Right atrium auricular region (tissue), 2 donors: ENCODE measurements around the gene DNAJC2. TPM values are rescaled to one million over a fixed set of nuclear protein-coding genes. Genes with fewer than 3 reads are reported as not detected.

Experiments
- DNase-seq: peaks from one replicate; pipeline ENCODE4 v3.0.0-alpha.2; 2019; ENCODE audit warnings: low spot score
- H3K27ac ChIP-seq, 2 donors: fragments of 200-600 bp; sonication (generic); 1 replicate in 1 of 2; 2 replicates in 1 of 2; pipeline ENCODE4 v1.5.1; 2016 to 2019
- H3K27me3 ChIP-seq, 2 donors: fragments of 200-600 bp; sonication (generic); one replicate each; pipeline versions ENCODE4 v1.5.1 to v1.6.0; 2017 to 2019
- H3K36me3 ChIP-seq: fragments of 200-600 bp; sonication (generic); one replicate; pipeline ENCODE4 v1.5.1; 2016
- H3K4me1 ChIP-seq, 2 donors: fragments of 200-600 bp; sonication (generic); one replicate each; pipeline versions ENCODE4 v1.5.1 to v1.6.0; 2017 to 2019
- H3K4me3 ChIP-seq, 2 donors: fragments of 200-600 bp; sonication (generic); 1 replicate in 1 of 2; 2 replicates in 1 of 2; pipeline ENCODE4 v1.5.1; 2017 to 2019; ENCODE audit warnings: mild to moderate bottlenecking in 1 of 2, moderate library complexity in 1 of 2
- H3K9me3 ChIP-seq, 2 donors: fragments of 200-600 bp; sonication (generic); one replicate each; pipeline ENCODE4 v1.5.1; 2019
- CTCF ChIP-seq, 2 donors: fragments of 200-600 bp; sonication (generic); IDR thresholded peaks; one replicate each; pipeline ENCODE4 v1.5.1; 2019; ENCODE audit warnings: antibody characterized with exemption in 2 of 2
- total RNA-seq, 2 donors: library from RNA; depleted of rRNA; stranded (reverse); fragments of >200 nt; gene quantifications; one replicate each; pipeline ENCODE4 v1.1.0, GENCODE V29; 2016

The DNAJC2 gene
- total RNA-seq, 2 donors from 2014 or later, result 7.7 to 14.4 TPM

DNA sequence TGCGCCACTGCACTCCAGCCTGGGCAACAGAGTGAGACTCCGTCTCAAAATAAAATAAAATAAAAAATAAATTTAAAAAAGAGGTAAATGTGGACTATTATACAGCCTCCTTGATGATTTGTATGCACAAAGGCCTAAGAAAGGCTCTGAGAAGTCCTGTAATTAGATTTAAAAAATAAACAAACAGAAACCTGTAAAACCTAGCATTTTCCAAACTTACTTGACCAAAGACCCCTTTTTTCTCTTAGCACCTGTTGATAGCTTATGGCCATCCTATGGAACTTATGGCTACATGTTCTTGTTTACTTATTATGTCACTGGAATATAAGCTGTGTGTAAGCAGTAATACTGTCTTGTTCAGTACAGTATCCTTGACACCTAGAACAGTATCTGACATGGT is 5.7 kb downstream of the DNAJC2 start:
- peaks cover 0 to 26% of the 10 kb centered on the region in 2 donors for H3K4me1 ChIP-seq
- H3K36me3 ChIP-seq, result peaks cover 44% of the 10 kb centered on the region
- no peaks in the 10 kb centered on the region for H3K27me3 ChIP-seq
- no peak overlapping the region for H3K4me3 ChIP-seq
- H3K27ac ChIP-seq, result no peak overlapping the region
- no peaks in the 10 kb centered on the region for H3K9me3 ChIP-seq
- no peak for DNase-seq
- TF ChIP-seq CTCF (IDR thresholded peaks at IDR 0.05), result no peak

DNA sequence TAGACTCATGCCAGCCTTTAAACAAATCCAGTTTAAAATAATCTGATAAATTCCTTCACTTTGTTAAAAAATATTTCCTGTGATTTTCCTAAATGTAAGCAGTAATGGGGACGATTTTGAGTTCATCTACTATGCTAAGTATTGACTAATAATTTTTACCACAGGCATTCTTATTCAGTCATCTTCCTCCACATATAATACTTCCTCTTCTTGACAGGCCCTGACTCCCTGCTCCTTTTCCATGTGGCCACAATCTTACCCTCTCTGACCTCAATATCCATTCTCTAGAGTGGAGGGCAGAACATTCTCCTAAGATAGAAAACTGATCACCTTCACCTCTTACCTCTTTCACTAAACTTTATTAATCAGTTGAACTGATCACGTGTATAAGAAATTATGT is 7.8 kb downstream of the DNAJC2 start:
- Histone ChIP-seq H3K4me3 (no peak overlapping the region), H3K36me3 (peaks cover 50% of the 10 kb centered on the region), H3K27me3 (no peaks in the 10 kb centered on the region), H3K4me1 (peaks cover 0 to 11% of the 10 kb centered on the region in 2 donors), H3K9me3 (no peaks in the 10 kb centered on the region), H3K27ac (no peak overlapping the region)
- no peak for DNase-seq
- TF ChIP-seq CTCF (IDR thresholded peaks at IDR 0.05), result no peak

GRCh38 chr7:103325744-103326143 is 18.8 kb downstream of the DNAJC2 start:
- H3K36me3 ChIP-seq, result peaks cover 57% of the 10 kb centered on the region
- no peak for TF ChIP-seq CTCF (IDR thresholded peaks at IDR 0.05)

DNA sequence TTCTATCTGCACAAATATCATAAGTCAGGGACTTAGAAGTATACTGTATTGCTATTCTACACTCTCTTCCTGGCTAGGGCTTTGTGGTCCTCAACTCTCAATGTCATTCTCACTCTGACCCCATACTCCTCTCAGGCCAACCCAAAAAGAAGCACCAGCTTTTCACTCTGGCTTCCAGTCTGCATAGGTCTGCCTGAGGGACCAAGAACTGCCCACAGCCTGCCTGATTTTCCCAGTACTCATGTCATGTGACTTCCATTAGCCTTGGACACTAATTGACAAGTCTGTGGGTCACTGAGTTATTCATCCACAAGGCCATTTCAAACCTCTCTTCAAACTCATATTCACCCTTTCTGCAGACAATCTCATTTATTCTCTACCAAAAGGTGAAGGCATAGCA is 27.6 kb downstream of the DNAJC2 start:
- no peak for DNase-seq
- peak overlapping the region in 1 of 2 donors; percentile 25 for H3K27ac ChIP-seq
- H3K27me3 ChIP-seq, result no peaks in the 10 kb centered on the region
- no peak for TF ChIP-seq CTCF (IDR thresholded peaks at IDR 0.05)
- H3K36me3 ChIP-seq, result peaks cover 86% of the 10 kb centered on the region
- H3K4me3 ChIP-seq, result no peak overlapping the region
- H3K9me3 ChIP-seq, result no peaks in the 10 kb centered on the region
- H3K4me1 ChIP-seq, result no peaks in the 10 kb centered on the region

More at GRCh38 chr7:103325744-103326143, 18.8 kb downstream of the DNAJC2 start:
- no peaks in the 10 kb centered on the region for H3K9me3 ChIP-seq
- no peaks in the 10 kb centered on the region for H3K4me1 ChIP-seq
- no peaks in the 10 kb centered on the region for H3K27me3 ChIP-seq
- H3K4me3 ChIP-seq, result no peak overlapping the region
- DNase-seq, result no peak
- no peak overlapping the region for H3K27ac ChIP-seq

DNA sequence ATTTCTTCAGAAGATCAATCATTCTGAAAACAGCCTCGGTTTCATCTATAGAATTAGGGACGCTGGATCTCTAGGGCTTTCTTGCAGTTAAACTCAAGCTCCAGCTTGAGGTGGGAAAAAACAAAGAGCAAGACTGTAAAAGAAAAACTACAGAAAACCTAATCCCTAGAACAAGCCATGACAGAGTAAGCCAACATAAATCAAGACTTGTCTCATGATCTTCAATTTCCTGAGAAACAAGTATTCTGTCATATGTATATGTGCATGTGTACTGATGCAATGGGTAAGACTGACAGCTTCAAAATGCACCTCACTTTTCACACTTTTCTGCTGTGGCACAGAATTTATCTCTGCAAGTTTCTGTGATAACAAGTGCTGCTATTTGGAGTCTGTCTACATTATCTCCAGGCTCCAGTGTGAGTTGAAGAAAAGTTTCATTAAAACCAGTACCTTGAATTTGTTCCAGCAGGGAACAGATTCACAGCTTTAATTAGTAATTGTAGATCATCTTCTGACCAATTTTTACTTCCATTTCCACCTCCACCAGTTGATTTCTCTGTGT is 28.1 kb downstream of the DNAJC2 start:
- DNase-seq, result no peak
- Histone ChIP-seq H3K27me3 (no peaks in the 10 kb centered on the region), H3K27ac (peak overlapping the region in 1 of 2 donors; percentile 25), H3K36me3 (peaks cover 86% of the 10 kb centered on the region), H3K9me3 (no peaks in the 10 kb centered on the region), H3K4me3 (no peak overlapping the region), H3K4me1 (no peaks in the 10 kb centered on the region)
- no peak for TF ChIP-seq CTCF (IDR thresholded peaks at IDR 0.05)

DNA sequence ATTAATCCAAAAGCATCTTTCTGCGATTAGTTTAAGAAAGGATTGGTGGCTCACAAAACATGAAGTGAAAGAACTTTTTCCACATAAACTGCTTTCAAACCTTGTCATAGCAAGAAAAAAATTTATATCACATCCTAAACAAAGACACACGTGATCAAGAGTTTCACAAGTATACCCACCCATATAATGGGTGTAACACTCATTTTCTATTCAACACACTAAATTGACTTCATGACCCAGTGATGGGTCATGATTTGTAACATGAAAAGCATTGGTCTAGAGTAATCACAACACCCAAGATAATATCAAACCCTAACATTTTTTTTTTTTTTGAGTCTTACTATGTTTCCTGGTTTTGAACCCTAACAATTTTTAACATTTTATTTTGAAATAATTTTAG is 29.7 kb downstream of the DNAJC2 start:
- Histone ChIP-seq H3K4me3 (no peak overlapping the region), H3K27me3 (no peaks in the 10 kb centered on the region), H3K4me1 (no peaks in the 10 kb centered on the region), H3K27ac (no peak overlapping the region), H3K9me3 (no peaks in the 10 kb centered on the region), H3K36me3 (peaks cover 89% of the 10 kb centered on the region)
- DNase-seq, result no peak
- TF ChIP-seq CTCF (IDR thresholded peaks at IDR 0.05), result no peak
